Stimulated activated CD8-positive, alpha-beta memory T cell treated with anti-CD3 and anti-CD28 coated beads, Interleukin-12 subunit alpha, Interleukin-12 subunit beta, amount 100 ng/mL, for 24 hours (primary cell): ENCODE data around the gene DMD.

Experiments
- DNase-seq: peaks from one replicate; pipeline ENCODE4 v3.0.0-alpha.2; 2020; ENCODE audit errors: extremely low read depth

The DMD gene

DNA sequence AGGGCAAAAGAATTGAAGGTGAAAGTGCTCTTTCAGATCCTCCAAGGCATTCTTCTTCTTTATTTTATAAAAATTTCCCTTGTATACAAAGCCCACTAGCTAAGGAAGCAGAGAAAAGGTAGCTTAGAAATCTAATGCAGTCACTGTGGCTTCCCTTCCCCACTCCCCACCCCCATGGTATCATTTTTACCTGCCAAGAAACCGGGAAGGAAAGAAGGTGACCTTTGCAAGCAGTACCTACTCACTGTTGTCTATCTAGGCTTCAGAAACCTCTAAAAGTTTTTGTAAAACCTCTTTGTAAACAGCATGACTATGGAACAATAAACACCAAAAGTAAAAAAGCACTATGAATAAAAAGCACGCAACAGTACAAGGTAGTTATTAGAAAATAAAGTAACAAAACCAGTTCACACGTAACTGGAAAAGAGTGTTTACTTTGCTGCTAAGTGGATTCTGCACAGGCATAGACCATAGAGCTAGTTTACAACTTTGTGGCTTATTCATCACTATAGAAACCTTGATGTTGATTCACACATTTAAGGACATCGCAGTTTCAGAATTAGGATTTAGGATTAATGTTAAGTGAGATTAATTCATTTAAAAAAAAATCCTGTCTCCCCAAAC, 2029.9 kb downstream of the DMD start:
- DNase-seq: no peak

DNA sequence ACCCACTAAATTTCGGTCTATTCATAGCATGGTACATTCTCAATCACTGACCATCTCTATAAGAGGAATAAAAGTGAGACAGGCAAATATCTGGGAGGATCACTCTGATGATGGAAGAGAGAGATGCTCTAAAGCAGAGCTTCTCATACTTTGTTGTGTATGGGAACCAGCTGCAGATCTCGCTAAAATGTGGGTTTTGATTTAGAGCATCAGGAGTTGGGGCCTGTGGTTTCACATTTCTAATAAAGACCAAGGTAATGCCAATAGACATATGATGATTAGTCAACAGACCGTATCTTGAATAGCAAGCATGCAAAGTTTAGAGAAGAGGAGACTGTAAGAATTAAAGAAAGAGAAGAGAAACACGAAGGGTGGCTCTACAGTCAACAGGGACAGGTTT, 2032.1 kb downstream of the DMD start:
- no peak for DNase-seq

- no peak for DNase-seq
These were observed 2032.6 kb downstream of the DMD start for GRCh38 chrX:31178769-31179125.

DNA sequence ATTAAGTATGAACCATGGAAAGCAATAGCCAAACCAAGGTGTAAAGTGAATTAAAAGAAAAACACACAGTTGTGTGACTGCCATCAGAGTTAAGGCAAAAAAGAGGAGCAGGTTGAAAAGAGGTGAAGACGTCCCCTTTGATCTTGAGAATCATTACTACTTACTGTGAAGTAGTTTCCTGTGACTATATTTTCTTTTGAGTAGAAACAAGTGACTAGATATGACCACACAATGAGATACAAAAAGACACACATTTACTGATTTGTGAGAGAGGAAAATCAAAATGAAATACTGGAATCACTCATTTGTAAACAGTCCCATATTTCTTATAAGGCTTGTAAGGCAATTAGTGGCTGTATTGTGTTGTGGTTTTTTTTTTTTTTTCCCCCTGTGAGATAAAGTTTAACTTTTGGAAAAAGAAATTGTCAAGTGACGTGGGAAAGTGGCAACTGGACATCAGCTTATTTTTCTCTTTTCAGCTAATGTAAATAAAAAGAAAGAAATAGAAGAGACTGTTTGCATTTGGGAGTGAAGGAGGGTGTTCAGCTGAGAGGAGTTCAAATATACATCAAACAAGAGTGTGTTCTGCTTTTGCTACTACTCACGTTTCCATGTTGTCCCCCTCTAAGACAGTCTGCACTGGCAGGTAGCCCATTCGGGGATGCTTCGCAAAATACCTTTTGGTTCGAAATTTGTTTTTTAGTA, 2033.1 kb downstream of the DMD start:
- DNase-seq: no peak

- no peak for DNase-seq
These were observed 2040.6 kb downstream of the DMD start for GRCh38 chrX:31170792-31171191.

DNA sequence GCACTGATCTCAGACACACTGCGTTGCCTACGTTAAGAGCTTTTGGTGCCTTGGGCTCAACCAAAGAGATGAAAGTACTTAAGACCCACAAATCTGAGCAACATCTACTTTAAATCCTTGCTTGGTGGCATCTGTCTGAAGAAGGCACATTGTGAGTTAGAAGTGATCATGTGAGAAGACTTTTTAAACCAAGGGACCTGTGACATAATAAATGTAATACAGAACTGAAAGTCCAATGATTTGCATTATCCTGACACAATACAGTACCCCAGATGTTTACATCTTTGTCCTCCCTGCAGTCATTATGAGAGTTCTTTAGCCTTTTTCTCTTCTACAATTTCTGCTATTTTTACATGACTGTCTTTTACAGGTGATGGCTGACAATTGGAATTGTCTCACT, 2042.8 kb downstream of the DMD start:
- DNase-seq: no peak

- DNase-seq: no peak
These were observed 2044.5 kb downstream of the DMD start for GRCh38 chrX:31166832-31167231.

GRCh38 chrX:31166416-31166815, 2044.9 kb downstream of the DMD start:
- DNase-seq: no peak

GRCh38 chrX:31165241-31166035, 2045.9 kb downstream of the DMD start:
- DNase-seq: no peak

- DNase-seq: no peak
These were observed 2056.4 kb downstream of the DMD start for GRCh38 chrX:31154946-31155345.

GRCh38 chrX:31153475-31154047, 2057.8 kb downstream of the DMD start:
- DNase-seq: no peak

DNA sequence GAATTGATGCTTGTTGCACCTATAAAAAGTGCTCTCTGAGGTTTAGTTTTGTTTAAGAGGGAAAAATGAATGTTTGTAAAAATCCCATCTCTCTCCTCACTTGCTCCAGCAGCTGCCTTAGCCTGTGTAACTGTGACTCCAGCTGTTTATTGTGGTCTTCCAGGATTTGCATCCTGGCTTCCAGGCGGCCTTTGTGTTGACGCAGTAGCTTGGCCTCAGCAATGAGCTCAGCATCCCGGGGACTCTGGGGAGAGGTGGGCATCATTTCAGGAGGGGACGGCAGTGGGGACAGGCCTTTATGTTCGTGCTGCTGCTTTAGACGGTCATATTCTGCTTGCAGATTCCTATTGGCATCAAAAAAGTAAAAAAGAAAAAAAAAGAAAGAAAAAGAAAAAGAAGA, 2064.2 kb downstream of the DMD start:
- DNase-seq: no peak

GRCh38 chrX:31139961-31140360, 2071.4 kb downstream of the DMD start:
- DNase-seq: no peak

DNA sequence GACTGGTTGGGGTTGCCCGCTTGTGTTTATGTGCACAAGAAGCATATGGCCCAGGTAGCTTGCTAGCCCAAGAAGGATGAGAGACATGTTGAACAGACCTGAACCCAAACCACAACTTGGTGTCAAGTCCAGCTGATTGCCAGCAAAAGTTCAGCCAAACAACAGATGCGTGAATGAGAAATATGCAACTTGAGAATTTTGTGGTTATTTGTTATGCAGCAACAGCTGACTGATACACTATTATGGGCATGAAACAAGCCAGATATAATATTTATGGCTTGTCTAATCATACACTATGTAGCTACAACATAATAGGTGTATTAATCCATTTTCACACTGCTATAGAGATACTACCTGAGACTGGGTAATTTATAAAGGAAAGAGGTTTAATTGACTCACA, 2073.2 kb downstream of the DMD start:
- DNase-seq: no peak

GRCh38 chrX:31136144-31136611, 2075.2 kb downstream of the DMD start:
- no peak for DNase-seq

- no peak for DNase-seq
These were observed 2078.5 kb downstream of the DMD start for GRCh38 chrX:31132821-31133241.

DNA sequence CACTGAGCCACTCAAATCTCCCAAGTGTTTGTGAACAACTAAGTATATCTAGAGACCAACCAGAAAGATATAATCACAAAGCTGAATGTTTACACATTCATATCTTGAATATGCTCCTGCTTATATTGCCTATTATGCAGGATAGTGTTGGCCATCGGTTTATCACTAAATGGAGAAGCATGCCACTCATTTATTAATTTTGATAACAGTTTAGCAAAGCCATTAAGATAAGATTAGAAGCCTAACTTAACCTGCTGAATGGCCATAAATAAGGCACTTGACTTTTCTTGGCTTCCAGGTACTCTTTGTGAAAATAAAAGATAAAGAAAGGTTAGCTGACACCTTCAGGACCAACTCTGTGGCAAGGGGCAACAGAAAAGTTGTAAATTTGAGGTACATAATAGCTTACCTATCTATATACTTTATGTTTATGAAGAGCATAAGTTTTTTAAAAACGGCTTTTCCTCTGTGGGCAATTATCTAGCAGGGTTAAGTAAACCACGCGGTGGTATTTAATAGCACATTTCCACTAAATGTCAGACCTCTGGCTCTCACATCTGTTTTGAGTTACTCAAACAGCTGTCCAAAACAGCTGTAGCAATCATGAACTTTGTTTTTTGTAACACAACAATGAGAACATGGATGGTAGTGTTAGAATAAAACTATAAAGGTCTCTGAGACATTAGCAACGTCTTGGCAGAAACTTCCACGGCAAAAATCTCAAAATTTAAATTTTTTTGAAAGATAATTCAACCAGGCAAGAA, 2080.7 kb downstream of the DMD start:
- DNase-seq: no peak

GRCh38 chrX:31128855-31129254, 2082.5 kb downstream of the DMD start:
- no peak for DNase-seq

GRCh38 chrX:31127716-31128115, 2083.6 kb downstream of the DMD start:
- DNase-seq: no peak

DNA sequence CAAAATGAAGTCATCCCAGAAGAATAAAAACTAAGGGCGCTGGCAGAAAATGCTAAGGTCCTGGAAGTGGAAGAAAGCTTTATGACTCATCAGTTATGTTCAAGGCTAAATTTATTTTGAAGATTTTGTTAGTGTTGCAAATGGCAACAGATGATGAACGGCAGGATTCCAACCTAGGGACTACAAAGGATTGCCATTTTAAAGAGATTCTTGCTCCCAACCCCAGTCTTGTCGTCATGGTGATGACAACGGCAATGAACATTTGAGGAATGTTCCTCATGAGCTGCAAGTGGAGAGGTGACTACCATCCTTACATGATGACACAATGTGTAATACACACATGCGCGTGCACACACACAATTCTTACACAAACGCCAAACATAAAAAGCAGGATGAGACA, 2085.1 kb downstream of the DMD start:
- no peak for DNase-seq

DNA sequence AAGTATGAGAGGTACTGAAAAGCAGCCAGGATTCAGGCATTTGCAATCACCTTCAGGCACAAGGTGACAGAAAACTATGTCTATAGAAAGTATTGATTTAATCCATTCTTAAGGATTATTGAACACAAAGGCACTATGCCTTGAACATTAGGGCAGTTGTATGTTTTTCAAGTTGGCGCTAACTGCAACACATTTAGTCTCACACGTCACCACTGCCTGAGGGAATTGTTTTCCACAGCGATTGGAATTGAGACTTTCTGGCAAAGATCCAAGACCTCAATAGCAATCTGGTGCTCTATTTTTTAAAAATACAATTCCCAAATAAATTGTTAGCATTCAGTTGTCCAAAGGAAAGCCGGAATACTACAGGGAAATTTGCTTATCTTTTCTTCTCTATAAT, 2086.8 kb downstream of the DMD start:
- no peak for DNase-seq

DNA sequence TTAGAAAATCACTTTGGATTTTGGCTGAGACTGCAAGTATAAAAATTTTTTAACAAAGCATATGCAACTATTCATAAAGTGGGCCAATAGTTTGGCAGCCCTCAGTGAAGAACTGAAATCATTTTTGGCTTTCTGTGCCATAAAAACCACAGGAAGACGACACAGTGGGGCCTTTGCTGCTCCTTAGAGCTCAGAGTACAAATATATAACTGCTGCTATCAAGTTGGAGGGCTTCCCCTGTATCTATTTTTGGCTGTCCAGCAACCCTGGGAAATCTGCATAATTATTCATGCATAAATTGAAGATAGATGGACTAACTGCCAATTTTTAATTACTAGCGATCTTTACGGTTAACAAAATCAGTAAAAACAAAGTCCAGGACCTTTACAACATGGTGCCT, 2088.0 kb downstream of the DMD start:
- no peak for DNase-seq
